HG03280 (cell line): ENCODE measurements around the gene CLEC9A.

Experiments
- ATAC-seq: cut with Tn5 transposase; IDR thresholded peaks from one replicate; pipeline ENCODE4 v1.9.1; 2021; ENCODE audit warnings: mild to moderate bottlenecking, moderate library complexity; ENCODE audit not compliant: unreplicated experiment

Gene CLEC9A

DNA sequence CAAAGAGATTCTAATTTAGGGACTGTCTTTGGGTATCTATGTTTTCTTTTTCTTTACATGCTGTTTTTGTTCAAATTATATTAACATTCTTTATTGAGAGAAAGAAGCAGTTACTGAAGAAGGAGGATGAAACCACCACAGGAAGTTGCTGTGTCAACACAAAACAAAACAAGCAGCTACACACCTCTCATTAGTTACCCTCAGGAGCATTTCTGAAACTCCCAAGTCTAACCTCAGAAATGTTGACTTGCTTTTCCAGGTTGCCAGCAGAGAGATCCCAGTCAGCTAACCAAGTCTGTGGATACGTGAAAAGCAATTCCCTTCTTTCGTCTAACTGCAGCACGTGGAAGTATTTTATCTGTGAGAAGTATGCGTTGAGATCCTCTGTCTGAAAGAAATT lies 34.8 kb downstream of the CLEC9A start:
- no peak for ATAC-seq

DNA sequence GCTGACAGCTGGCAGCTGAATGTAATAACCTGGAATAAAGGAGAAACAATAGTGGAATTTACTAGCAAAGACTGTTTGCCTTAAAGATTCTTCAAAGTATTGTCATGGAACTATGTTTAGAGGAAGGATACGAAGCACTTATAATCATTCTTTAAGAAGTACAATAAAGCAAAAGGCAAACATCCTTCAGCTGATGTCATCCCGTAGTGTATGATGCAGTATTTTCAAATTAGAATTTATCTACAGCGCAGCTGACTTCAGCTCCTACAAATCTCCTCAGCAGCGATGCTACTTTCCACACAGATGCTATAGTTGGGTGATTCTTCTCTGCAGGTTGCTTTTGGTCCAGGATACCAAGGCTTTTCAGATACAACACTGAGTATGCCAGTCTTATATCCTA lies 36.8 kb downstream of the CLEC9A start:
- ATAC-seq: no peak

DNA sequence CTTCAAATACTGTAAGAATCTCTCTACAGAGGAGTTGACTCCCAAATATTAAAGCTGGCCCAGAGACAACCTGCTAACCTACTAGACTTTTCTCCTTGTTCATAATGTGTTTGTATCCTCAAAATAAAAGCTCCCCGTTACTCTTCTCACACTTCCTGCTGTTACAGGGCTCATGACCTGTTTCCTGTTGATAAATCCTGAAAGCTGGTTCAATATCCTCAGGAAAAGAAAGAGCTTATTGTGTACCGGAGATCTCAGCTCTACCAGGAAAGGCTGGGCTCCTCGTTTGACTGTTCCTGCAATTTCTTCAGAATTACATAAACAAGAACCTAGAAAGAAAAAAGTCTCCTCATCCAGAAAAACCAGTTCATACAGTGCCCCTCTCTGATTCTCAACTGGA lies 37.5 kb downstream of the CLEC9A start:
- ATAC-seq: no peak

DNA sequence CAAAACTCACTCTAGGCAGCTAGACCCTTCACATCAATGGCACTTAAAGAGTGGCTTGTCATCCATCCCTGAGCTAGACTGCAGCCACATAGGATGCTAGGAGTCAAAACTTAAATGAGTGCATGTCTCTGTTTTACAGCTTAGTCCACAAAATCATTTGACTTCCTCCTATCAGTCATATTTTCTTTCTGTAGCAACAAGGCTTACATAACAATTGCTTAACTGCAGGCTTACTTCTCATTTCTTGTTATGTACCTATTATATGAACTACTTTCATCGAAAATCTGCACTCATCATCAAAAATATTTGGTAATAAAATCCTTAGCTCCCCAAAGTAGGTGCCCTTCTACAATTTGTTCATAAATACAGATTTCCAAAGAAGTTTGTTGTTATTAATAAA lies 38.2 kb downstream of the CLEC9A start:
- no peak for ATAC-seq

DNA sequence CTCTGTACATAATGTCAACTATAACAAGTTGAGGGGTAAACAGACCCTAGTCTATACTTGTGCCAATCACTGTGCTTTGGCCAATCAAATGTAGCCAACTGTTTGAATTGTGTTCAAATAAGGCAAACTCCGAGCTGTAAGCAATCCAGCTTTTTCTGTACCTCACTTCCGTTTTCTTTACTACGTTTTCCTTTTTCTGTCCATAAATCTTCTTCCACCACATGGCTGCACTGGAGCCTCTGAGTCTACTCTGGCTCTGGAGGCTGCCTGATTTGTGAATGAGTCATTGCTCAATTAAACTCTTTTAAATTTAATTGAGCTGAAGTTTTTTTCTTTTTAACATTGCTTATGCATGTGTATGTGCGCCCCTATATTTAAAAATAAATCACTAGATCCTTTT lies 38.6 kb downstream of the CLEC9A start:
- no peak for ATAC-seq

DNA sequence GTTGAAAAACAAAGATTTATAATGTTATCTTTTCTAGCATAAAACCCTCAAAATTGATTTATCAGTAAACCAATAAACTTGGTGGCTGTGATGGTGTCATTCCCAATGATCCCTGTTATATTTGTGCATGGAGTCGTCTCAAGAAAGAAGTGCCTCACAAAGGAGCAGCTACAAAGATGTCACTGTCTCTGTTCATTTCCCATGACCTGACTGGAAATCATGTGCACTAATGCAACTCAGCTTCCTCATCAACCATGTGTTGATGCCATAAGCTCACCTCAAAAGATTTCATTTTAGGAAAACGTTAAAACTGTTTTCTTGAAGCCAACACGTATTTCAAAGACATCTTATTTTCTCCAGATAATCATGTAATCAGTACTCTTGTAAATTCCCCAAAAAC lies 39.5 kb downstream of the CLEC9A start:
- no peak for ATAC-seq

DNA sequence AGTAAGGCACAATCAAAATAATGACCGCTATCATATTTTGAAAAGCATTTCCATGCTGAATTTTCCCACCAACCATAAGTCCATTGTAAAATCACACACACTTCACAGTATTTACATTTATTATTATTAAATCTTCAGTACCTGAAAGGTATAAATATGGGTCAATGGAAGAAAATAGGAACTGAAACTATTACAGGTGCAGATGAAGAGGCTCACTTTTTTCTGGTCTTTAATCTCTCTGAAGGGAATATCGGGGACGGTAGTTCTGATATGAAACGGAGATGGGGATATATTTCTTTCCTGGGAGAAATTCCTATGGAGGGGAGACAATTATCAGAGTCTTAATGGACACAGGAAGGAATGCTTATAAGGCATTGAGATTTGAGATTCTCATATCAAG lies 39.9 kb downstream of the CLEC9A start:
- no peak for ATAC-seq

DNA sequence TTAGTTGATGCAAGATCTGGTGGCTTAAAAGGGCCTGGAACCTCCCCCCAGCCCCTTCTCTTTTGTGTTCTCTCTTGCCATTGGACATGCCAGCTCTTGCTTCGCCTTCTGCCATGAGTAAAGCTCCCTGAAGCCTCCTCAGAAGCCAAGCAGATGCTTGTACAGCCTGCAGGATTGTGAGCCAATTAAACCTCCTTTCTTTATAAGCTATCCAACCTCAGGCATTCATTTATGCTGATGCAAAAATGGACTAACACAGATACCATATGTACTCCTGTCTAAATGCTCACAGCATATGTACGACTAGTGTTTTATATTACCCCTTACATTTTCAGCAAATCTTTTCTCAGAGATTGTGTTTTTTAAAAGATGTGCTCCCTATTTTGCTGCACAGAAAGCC lies 41.6 kb downstream of the CLEC9A start:
- no peak for ATAC-seq

DNA sequence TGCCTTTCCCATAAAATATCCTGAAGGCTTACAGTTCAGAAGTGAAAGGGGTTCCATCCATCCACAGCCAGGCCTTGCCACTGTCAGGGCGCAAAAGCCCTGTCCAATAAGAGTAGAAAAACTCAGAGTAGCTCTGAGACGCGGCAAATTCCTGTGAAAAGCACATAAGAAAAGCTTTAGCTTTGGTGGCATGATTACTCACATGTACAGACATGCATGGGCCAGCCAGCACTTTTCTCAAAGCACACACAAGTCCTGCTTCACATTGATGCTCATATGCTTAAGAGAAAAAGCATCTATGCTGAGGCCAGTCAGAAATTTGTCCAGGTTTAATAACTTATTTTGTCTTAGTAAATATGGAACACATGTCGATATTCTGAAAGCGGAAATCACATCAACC lies 42.8 kb downstream of the CLEC9A start:
- ATAC-seq: no peak

DNA sequence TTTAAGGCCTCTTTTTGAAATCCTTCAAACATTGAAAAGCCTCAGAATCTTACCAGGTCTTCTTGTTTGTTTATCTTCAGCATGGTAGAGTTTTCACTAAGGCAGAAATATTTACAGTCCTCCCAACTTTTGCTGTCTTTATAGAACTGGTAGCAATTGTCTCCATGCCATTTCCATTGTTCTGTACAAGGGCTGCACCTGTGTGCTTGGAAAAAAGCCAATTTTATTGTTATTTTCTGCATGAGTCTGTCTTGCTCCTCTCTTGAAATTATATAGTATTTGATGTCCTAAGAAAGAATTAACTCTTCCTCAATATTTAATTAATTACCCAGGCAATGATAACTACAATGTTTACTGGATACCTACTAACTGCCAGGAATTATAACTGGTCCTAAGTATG lies 45.0 kb downstream of the CLEC9A start:
- ATAC-seq: no peak

DNA sequence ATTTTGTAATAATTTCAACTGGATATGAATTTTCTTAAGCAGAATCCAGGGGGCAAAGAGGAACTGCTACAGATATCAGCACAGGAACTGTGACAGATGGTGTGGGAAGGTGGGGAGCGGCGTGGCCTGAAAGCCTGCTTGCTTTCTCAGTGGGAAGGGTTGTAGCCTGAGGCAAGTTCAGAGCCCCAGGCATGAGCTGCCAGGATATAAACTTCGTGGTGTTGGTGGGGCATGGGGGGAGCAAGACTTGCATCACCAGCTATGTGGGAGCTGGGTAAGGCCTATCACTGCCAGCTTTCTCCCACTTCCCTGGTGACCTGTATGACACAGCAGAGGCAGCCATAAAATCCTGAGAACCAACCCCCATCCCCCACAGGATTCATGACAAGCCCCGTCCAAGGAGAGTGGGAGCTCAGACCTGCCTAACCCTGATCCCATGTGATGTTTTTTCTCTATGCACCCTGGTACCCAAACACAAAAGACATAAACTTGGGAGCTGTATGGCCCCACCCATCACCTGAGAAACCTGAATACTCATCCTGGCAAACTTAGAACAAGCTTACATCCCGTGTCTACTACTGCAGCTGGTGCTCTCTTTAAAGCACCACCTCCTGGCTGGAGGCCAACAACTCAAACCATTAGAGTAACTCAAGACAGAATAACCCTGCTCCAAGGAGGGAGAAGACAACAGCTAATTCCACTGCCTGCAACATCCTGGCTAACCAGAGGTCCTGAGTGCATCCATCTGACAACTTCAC lies 51.8 kb downstream of the CLEC9A start:
- ATAC-seq: no peak

DNA sequence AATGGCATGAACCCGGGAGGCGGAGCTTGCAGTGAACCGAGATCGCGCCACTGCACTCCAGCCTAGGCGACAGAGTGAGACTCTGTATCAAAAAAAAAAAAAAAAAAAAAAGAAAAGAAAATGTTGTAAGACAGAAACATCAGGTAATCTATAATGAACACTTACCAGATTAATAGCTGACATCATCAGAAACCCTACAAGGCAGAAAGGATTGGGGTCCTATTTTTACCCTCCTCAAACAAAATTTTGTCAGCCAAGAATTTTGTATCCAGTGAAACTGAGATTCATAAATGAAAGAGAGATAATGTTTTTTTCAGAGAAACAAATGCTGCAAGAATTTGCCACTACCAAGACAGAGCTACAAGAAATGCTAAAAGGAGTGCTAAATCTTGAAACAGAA lies 54.3 kb downstream of the CLEC9A start:
- no peak for ATAC-seq

DNA sequence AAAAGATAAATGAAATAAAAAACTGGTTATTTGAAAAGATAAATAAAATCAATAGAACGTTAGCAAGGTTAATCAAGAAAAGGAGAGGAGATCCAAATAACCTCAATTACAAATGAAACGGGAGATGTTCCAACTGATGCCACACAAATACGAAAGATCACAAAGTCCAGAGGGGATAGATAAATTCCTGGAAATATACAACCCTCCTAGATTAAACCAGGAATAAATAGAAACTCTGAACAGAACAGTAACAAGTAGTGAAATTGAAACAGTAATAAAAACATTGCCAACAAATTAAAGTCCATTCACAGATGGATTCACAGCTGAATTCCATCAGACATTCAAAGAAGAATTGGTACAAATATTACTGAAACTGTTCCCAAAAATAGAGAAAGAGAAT lies 55.9 kb downstream of the CLEC9A start:
- no peak for ATAC-seq

DNA sequence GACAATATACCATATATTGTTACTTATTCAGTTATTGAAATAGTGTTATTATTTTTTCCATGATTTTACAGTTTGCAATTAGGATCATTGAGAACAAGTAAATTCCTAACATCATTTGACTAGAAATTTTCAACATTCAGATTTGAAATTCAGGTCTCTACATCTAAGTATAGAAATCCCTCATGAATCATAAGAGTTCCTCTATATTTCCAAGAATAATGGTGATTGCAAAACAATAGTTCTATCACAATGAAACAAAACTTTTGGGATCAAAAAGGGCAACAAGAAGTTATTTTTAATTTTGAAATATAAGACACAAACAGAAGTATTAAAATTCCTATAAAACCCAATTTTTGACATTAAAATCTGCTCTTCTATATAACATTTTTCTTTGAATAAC lies 57.5 kb downstream of the CLEC9A start:
- no peak for ATAC-seq

DNA sequence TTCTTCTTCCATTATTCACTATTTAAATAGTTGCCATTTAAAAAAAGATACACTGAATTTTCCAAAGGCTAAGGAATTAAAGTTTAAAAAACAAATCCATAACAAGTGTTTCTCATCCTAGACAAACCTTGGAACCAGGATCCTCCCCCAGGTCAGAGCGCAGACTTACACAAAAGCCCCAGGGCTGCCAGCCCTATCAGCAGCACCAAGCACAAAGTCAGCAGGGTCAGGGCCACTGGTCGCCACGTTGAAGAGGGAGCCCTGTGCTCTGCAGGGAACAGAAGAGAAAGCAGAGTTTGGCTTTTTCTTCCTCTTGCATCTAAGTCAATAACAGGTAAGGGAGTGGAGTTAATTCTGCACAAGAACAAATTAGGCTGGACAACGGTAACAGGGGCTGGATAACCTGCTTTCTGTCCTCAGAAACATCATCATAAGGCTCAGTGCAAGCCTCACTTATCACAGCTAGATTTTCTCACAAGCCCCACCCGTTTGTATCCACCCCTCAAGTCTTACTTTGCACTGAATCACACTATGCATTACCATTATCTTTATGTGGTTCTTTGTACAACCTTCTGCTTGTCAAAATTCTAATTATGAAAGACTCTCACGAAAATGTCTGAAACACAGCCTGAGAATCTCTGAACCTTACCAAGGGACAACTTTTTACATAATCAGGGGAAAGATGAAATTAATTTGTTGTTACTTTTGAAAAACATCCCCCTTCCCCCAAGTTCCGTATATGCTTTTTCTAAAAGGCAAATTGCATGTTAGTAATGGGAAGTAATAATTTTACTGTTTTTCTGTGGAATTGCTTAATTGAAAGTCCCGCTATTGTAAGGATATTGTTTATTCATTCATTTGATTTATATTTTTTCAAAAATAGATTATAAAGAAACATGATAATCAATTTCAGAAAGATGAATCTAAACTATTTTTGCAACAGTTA lies 58.7 kb downstream of the CLEC9A start:
- ATAC-seq: no peak

DNA sequence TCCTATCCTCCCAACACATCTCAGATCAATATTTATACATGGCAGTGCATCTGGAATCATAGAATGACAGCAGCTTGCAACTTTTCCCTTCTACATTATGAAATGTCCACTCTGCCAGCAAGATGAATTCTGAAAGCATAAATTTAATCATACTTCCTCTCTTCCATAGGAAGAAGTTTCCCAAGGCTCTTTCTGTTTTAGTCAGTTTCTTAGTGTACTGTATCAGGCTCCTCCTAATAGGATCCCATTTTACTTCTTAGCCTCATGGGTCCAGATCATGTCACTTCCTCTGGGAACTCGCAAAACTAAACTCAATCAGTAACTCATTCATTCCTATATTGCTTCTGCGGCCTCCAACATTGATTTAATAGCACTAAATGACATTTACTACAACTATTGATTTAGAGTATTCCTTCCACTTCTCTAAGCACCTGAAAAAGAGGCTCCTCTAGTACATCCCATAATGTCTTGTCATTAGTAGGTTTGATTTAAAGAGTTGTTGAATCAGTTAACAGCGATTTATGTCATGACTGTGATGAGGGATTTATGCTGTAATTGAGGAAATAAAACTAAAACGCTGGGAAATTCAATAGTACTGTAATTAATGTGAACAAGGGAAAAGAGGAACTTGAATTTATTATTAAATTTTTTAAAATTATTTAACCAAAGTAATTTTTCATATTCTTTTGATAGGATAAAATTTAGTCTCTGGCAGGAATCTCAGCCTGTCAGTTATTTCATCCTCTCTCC lies 64.3 kb downstream of the CLEC9A start:
- ATAC-seq: no peak

DNA sequence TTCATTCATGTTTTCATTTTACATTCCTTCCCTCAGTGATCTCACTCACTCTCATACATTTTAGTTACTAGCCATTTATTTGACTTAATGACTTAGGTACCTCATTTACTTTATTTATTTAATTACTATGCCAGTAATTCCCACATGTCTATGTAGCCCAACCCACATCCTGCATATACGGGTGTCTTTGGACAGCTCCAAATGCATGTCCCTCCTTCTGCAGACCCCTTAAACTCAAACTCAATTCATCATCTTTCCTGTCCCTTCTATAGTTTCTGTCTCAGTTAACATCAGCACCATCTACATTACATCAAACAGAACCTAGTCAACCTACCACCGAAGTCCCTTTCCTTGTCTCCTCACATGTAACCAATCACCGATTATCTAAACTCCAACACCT lies 65.5 kb downstream of the CLEC9A start:
- ATAC-seq: no peak

DNA sequence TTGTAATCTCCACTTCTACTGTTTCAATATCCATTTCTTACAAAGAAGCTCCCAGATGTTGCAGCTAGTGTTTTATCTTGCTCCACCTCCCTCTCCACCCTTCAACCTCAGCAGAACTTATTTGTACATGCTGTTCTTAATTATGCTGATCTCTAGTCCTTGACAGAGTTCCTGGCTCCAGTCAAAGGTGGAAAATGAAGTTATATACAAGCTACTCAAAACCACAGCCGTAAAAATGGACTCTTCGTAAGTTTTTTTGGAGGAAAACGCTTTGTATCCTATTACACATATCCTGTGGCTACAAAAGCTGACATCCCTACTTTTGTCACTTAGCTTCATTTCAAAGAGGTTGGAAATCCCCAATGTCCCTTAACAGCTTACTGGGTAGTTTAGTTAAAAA lies 67.0 kb downstream of the CLEC9A start:
- ATAC-seq: no peak

DNA sequence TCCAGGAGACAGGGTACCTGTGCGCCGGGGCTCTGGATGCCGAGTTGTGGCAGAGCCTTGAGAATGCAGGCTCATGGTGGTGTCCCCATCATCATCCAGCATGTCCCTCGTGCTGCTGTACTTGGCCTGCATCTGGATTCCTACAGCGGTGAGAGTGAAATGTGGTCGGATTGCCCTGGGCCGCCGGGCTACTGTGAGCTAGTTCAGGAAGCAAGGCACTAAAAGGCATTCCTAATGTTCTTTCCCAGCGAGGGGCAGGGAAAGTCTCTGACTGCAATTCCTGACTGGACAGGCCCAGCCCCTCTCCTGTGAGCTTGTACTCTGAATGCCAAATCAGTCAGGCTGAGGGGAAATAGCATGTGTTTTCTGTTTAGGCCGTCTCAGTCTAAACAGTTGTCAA lies 68.3 kb downstream of the CLEC9A start, which contains the start of gene CLEC1A:
Gene CLEC1A, minus strand, starts transcription at position 195 of the 400 bp plus-strand sequence. Its CDS starts 63 bp downstream, at position 132.
- ATAC-seq: no peak

DNA sequence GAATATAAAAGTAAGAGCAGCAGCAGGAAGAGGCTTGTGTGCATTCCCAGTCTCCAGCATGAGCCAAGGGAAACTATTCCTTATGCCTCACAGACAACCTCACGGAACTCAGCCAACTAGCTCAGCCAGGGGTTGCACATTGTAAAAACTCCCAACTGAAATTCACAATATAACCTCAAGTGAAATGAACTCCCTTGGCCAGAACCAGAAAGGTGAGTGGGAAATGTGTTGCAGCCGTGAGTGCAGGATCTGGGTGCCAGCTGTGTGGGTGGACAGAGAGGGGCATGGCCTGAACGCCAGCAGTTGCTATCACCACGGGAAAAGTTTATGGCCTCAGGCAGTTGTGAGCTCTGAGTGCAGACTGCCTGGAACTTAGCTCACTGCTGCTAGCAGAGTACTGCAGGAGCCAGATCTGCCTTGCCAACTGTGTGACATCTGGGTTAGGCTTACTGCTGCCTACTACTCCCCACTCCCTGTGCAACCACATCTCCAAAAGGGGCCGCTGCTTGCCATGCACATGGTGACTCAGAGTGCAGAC lies 70.6 kb downstream of the CLEC9A start:
- no peak for ATAC-seq

DNA sequence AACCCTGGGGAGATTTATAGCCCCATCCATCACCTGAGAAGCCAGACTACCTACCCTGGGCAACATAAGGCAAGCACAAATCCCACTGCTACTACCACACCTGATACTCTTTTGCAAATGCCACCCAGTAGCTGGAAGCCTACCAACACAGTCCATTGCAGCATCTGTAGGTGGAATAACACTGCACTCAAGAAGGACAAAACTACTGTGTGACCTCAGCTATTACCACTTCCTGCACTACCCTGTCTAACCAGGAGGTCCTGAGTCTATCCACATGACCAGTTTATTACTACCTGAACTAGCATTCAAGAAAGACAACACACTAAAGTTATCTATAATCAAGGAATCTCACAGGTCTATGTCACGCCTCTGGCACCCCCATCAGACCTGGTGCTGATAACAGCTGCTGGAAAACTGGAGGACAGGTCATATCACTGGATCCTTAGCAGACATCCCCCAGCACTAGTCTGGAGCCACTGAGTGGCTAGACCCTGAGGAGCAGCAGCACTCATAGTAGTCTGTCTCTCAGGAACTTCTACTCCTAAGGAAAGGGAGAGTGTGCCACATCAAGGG lies 71.3 kb downstream of the CLEC9A start:
- no peak for ATAC-seq
